Fibroblast of skin of right biceps (primary cell): ENCODE results near the gene EPC2.
A peak's percentile ranks its signal among the peaks of the same experiment; 100 is the strongest.

Source experiments
- DNase-seq: peaks from one replicate; pipeline ENCODE4 v3.0.0-alpha.2; 2013

Gene EPC2

GRCh38 chr2:148814860-148815419 is 170.4 kb downstream of the EPC2 start:
- DNase-seq: no peak

GRCh38 chr2:148816176-148816575 is 171.6 kb downstream of the EPC2 start:
- no peak for DNase-seq

- peak; percentile 10 for DNase-seq
Observed at GRCh38 chr2:148817210-148817708, 172.7 kb downstream of the EPC2 start.

- DNase-seq: no peak
Observed at GRCh38 chr2:148819019-148819585, 174.6 kb downstream of the EPC2 start.

- no peak for DNase-seq
Observed at GRCh38 chr2:148824190-148824589, 179.6 kb downstream of the EPC2 start.

- DNase-seq: no peak
Observed at GRCh38 chr2:148826791-148827190, 182.2 kb downstream of the EPC2 start.

- no peak for DNase-seq
Observed at GRCh38 chr2:148828941-148829340, 184.4 kb downstream of the EPC2 start.

GRCh38 chr2:148829618-148830017 is 185.1 kb downstream of the EPC2 start:
- DNase-seq: no peak

GRCh38 chr2:148832637-148833036 is 188.1 kb downstream of the EPC2 start:
- DNase-seq: no peak
